ENCODE data around the gene PELI2. TPM values are rescaled to one million over a fixed set of nuclear protein-coding genes. Genes with fewer than 3 reads are reported as not detected.

The PELI2 gene
- total and polyA plus RNA-seq, 2 experiments from 2014 or later: 8.0 to 24.5 TPM

DNA sequence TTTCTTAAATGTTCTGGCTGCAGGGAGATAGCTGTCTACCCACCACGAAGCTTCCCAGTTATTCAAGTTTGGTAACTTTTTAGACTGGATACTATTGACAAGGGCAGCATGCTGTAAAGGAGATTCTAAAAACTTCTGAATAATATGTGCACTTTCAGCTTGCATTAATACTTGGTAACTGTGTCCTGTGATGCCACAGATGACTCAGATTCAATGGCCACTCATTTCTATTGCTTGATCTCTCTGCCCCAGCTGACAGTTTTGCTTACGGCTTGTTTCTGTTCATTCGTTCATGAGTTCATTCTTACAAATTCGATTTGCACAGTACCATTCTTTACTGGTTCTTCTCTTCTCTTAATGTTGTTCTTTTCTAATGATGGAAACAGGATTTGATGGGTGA, 142.8 kb downstream of the PELI2 start (continued):
- TF ChIP-seq, protein P1, sequence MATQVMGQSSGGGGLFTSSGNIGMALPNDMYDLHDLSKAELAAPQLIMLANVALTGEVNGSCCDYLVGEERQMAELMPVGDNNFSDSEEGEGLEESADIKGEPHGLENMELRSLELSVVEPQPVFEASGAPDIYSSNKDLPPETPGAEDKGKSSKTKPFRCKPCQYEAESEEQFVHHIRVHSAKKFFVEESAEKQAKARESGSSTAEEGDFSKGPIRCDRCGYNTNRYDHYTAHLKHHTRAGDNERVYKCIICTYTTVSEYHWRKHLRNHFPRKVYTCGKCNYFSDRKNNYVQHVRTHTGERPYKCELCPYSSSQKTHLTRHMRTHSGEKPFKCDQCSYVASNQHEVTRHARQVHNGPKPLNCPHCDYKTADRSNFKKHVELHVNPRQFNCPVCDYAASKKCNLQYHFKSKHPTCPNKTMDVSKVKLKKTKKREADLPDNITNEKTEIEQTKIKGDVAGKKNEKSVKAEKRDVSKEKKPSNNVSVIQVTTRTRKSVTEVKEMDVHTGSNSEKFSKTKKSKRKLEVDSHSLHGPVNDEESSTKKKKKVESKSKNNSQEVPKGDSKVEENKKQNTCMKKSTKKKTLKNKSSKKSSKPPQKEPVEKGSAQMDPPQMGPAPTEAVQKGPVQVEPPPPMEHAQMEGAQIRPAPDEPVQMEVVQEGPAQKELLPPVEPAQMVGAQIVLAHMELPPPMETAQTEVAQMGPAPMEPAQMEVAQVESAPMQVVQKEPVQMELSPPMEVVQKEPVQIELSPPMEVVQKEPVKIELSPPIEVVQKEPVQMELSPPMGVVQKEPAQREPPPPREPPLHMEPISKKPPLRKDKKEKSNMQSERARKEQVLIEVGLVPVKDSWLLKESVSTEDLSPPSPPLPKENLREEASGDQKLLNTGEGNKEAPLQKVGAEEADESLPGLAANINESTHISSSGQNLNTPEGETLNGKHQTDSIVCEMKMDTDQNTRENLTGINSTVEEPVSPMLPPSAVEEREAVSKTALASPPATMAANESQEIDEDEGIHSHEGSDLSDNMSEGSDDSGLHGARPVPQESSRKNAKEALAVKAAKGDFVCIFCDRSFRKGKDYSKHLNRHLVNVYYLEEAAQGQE (IDR thresholded peaks at IDR 0.05; ENCODE audit: unreplicated experiment): no peak
- TF ChIP-seq JUNB (IDR thresholded peaks at IDR 0.05; ENCODE audit: unreplicated experiment) (no peak), POLR2AphosphoS5 (IDR thresholded peaks at IDR 0.05; ENCODE audit: low read depth) (no peak), ZNF331 (CRISPR knock-in tag; IDR thresholded peaks at IDR 0.05; ENCODE audit: low read depth) (no peak)

DNA sequence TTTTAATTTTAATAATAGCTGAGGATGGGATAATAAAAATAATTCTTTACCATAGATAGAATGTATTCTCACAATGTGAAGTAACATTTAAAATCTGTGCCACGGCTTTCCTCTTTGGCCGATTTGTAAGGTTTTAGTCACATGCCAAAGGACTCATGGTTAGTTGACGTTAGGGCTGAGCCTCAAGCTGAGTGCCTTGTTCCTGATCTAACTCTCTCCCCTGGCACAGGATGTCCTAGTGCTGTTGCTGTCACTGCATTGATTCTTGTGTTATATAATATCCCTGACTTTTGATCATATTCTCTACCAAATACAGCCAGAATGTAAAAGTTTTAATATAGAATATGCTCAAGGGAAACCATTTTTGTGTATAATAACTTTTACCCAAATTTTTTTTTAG, 144.3 kb downstream of the PELI2 start:
- ATAC-seq (no peak), DNase-seq (ENCODE audit: low spot score) (no peak)
- Histone ChIP-seq H3K79me2 (replicated peaks; ENCODE audit: insufficient read depth) (no peaks in the 10 kb centered on the region), H3K27me3 (ENCODE audit: insufficient read depth) (no peaks in the 10 kb centered on the region), H3K36me3 (ENCODE audit: insufficient read depth) (no peaks in the 10 kb centered on the region), H4K20me1 (replicated peaks; ENCODE audit: insufficient read depth) (no peaks in the 10 kb centered on the region), H3K4me3 (no peak overlapping the region), H3K27ac (ENCODE audit: low read depth) (no peak overlapping the region), H3K4me2 (no peak overlapping the region), H2AFZ (no peak overlapping the region), H3F3A (replicated peaks; ENCODE audit: low read depth) (no peaks in the 10 kb centered on the region), H3K4me1 (ENCODE audit: insufficient read depth) (no peaks in the 10 kb centered on the region), H3K9me2 (ENCODE audit: insufficient read depth) (no peaks in the 10 kb centered on the region)
- Mint-ChIP-seq H3K27ac (no peak overlapping the region), H3K36me3 (ENCODE audit: low read depth) (peaks cover 4% of the 10 kb centered on the region; the same call in 1 of the 3 replicates), H3K4me1 (no peaks in the 10 kb centered on the region), H3K4me3 (no peak overlapping the region), H3K9me3 (peaks cover 10% of the 10 kb centered on the region; the same call in 2 of the 3 replicates), H3K27me3 (ENCODE audit: insufficient read depth, low read depth, poor library complexity) (no peaks in the 10 kb centered on the region)
- TF ChIP-seq, protein P2, sequence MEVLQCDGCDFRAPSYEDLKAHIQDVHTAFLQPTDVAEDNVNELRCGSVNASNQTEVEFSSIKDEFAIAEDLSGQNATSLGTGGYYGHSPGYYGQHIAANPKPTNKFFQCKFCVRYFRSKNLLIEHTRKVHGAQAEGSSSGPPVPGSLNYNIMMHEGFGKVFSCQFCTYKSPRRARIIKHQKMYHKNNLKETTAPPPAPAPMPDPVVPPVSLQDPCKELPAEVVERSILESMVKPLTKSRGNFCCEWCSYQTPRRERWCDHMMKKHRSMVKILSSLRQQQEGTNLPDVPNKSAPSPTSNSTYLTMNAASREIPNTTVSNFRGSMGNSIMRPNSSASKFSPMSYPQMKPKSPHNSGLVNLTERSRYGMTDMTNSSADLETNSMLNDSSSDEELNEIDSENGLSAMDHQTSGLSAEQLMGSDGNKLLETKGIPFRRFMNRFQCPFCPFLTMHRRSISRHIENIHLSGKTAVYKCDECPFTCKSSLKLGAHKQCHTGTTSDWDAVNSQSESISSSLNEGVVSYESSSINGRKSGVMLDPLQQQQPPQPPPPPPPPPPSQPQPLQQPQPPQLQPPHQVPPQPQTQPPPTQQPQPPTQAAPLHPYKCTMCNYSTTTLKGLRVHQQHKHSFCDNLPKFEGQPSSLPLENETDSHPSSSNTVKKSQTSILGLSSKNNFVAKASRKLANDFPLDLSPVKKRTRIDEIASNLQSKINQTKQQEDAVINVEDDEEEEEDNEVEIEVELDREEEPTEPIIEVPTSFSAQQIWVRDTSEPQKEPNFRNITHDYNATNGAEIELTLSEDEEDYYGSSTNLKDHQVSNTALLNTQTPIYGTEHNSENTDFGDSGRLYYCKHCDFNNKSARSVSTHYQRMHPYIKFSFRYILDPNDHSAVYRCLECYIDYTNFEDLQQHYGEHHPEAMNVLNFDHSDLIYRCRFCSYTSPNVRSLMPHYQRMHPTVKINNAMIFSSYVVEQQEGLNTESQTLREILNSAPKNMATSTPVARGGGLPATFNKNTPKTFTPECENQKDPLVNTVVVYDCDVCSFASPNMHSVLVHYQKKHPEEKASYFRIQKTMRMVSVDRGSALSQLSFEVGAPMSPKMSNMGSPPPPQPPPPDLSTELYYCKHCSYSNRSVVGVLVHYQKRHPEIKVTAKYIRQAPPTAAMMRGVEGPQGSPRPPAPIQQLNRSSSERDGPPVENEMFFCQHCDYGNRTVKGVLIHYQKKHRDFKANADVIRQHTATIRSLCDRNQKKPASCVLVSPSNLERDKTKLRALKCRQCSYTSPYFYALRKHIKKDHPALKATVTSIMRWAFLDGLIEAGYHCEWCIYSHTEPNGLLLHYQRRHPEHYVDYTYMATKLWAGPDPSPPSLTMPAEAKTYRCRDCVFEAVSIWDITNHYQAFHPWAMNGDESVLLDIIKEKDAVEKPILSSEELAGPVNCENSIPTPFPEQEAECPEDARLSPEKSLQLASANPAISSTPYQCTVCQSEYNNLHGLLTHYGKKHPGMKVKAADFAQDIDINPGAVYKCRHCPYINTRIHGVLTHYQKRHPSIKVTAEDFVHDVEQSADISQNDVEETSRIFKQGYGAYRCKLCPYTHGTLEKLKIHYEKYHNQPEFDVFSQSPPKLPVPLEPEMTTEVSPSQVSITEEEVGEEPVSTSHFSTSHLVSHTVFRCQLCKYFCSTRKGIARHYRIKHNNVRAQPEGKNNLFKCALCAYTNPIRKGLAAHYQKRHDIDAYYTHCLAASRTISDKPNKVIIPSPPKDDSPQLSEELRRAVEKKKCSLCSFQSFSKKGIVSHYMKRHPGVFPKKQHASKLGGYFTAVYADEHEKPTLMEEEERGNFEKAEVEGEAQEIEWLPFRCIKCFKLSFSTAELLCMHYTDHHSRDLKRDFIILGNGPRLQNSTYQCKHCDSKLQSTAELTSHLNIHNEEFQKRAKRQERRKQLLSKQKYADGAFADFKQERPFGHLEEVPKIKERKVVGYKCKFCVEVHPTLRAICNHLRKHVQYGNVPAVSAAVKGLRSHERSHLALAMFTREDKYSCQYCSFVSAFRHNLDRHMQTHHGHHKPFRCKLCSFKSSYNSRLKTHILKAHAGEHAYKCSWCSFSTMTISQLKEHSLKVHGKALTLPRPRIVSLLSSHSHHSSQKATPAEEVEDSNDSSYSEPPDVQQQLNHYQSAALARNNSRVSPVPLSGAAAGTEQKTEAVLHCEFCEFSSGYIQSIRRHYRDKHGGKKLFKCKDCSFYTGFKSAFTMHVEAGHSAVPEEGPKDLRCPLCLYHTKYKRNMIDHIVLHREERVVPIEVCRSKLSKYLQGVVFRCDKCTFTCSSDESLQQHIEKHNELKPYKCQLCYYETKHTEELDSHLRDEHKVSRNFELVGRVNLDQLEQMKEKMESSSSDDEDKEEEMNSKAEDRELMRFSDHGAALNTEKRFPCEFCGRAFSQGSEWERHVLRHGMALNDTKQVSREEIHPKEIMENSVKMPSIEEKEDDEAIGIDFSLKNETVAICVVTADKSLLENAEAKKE (CRISPR knock-in tag; IDR thresholded peaks at IDR 0.05): no peak
- TF ChIP-seq CREB1 (CRISPR knock-in tag; IDR thresholded peaks at IDR 0.05; ENCODE audit: low read depth) (no peak), ZNF114 (CRISPR knock-in tag; IDR thresholded peaks at IDR 0.05) (no peak), STAT1 (IDR thresholded peaks at IDR 0.05; ENCODE audit: unreplicated experiment) (no peak), POLR2AphosphoS5 (IDR thresholded peaks at IDR 0.05; ENCODE audit: low read depth) (no peak)
- TF ChIP-seq, protein P1 (IDR thresholded peaks at IDR 0.05; ENCODE audit: unreplicated experiment): no peak

Data from GM23338 (cell line).